GM08714 (cell line): ENCODE measurements around the gene CWF19L1.

Experiments used
- H3K4me3 ChIP-seq: fragments of 200-500 bp; sonication (Bioruptor generic); 2 replicates; pipeline ENCODE4 v1.5.1; 2014; ENCODE audit warnings: mild to moderate bottlenecking, low read length, inconsistent platforms
- ZNF274 ChIP-seq: IDR thresholded peaks from 2 replicates; pipeline ENCODE4 v1.6.1; 2012; ENCODE audit warnings: mild to moderate bottlenecking, low read depth, low read length

The CWF19L1 gene

GRCh38 chr10:100222529-100222928, 44.9 kb downstream of the CWF19L1 start:
- TF ChIP-seq ZNF274: no peak
- no peak overlapping the region for H3K4me3 ChIP-seq

- TF ChIP-seq ZNF274: no peak
- H3K4me3 ChIP-seq: no peak overlapping the region
These were observed 51.4 kb downstream of the CWF19L1 start for GRCh38 chr10:100216006-100216405.

GRCh38 chr10:100209303-100209702, 58.1 kb downstream of the CWF19L1 start:
- H3K4me3 ChIP-seq: no peak overlapping the region
- no peak for TF ChIP-seq ZNF274

- H3K4me3 ChIP-seq: no peak overlapping the region
- TF ChIP-seq ZNF274: no peak
These were observed 59.2 kb downstream of the CWF19L1 start for GRCh38 chr10:100208276-100208675.

GRCh38 chr10:100204370-100204769, 63.1 kb downstream of the CWF19L1 start:
- no peak overlapping the region for H3K4me3 ChIP-seq
- no peak for TF ChIP-seq ZNF274

- H3K4me3 ChIP-seq: no peak overlapping the region
- TF ChIP-seq ZNF274: no peak
These were observed 65.9 kb downstream of the CWF19L1 start for GRCh38 chr10:100201549-100201948.

GRCh38 chr10:100194711-100195110, 72.7 kb downstream of the CWF19L1 start:
- no peak overlapping the region for H3K4me3 ChIP-seq
- no peak for TF ChIP-seq ZNF274

GRCh38 chr10:100192350-100192749, 75.1 kb downstream of the CWF19L1 start:
- H3K4me3 ChIP-seq: no peak overlapping the region
- no peak for TF ChIP-seq ZNF274

- H3K4me3 ChIP-seq: peak overlapping the region; percentile 97
- TF ChIP-seq ZNF274: no peak
These were observed 80.9 kb downstream of the CWF19L1 start for GRCh38 chr10:100186253-100187212.

- H3K4me3 ChIP-seq: peak within 1 kb of the TSS; percentile 97
- no peak for TF ChIP-seq ZNF274
These were observed 81.8 kb downstream of the CWF19L1 start, which contains the start of gene ERLIN1 for GRCh38 chr10:100185364-100186252. ERLIN1 (minus strand) TSS chr10:100186029; CDS start chr10:100185626, 403 bp downstream.

GRCh38 chr10:100184840-100185239, 82.6 kb downstream of the CWF19L1 start:
- TF ChIP-seq ZNF274: no peak
- peak overlapping the region; percentile 97 for H3K4me3 ChIP-seq

- TF ChIP-seq ZNF274: no peak
- H3K4me3 ChIP-seq: peak overlapping the region; percentile 97
These were observed 83.0 kb downstream of the CWF19L1 start for GRCh38 chr10:100184426-100184825.

GRCh38 chr10:100183481-100183880, 84.0 kb downstream of the CWF19L1 start:
- no peak for TF ChIP-seq ZNF274
- no peak overlapping the region for H3K4me3 ChIP-seq

GRCh38 chr10:100182908-100183307, 84.5 kb downstream of the CWF19L1 start:
- H3K4me3 ChIP-seq: no peak overlapping the region
- TF ChIP-seq ZNF274: no peak
